GM21526 (cell line): Measurements from ENCODE around the gene MEGF9.

ENCODE experiments used
- ATAC-seq: cut with Tn5 transposase; IDR thresholded peaks from one replicate; pipeline ENCODE4 v1.9.1; 2021; ENCODE audit warnings: moderate library complexity; ENCODE audit not compliant: unreplicated experiment, low FRiP score

Gene MEGF9

DNA sequence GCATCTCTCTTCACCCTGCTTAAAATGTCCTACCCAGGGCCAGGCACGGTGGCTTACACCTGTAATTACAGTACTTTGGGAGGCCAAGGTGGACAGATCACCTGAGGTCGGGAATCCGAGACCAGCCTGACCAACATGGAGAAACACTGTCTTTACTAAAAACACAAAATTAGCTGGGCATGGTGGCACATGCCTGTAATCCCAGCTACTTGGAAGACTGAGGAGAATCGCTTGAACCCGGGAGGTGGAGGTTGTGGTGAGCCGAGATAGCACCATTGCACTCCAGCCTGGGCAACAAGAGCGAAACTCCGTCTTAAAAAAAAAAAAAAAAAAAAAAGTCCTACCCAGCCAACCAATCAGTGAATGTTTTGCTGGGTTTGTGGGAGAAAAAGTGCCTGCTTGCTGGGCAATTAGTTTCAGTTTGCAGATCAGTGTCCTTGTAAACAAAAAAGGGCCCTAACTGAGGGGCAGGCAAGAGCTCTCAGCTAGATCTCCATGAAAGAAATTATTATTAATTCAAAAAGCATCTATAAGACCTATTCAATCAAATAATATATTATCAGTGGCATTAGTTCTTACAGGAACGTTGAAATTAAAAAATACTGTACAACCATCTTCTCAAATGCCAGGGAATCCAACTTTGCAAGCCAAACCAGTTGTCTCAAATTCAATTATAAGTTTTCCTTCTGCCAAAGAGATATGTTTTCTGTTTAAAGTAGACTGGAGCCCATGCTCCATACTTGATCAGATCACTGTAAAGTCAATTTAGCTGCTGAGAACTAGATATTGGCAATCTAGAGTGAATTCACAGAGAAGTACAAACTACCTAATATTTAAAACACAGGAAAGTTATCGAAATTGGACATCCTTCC is 3.9 kb downstream of the MEGF9 start:
- no peak for ATAC-seq

GRCh38 chr9:120708526-120709224 is 5.6 kb downstream of the MEGF9 start:
- ATAC-seq: no peak

DNA sequence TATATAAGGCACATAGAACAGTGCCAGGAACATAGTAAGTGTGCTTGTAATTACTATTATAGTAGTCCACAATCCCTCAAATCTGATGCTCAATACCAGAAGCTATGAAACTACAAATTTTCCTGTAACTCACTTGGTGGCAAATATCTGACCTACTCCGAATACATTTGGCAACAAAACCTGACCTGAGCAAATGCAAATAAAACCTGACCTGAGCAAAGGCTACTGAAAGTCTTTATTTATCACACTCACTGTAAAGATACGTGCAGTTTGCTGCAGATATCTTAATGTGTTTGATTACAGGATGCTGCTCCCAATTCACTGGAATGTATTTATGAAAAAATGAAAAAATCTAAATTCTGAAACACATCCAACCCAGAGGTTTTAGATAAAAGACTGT is 7.1 kb downstream of the MEGF9 start:
- no peak for ATAC-seq

GRCh38 chr9:120705174-120705573 is 9.1 kb downstream of the MEGF9 start:
- no peak for ATAC-seq

DNA sequence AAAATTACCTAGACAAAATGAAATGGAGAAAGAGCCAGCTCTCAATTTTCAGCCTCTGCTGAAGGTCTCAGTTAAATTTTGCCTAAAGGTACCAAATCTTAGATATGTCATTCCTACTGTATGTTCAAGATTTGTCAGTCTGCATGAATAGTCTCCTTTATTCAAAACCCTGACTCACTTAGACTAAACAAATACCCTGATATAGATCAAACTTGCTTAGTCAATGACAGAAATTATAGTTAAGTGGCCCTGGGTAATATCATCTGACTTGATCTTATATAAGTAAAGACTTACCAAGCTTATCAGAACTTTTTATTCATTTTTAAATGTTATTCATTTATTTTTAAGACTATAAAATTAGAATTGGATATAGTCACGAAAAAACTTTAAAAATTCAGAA is 12.2 kb downstream of the MEGF9 start:
- no peak for ATAC-seq

- ATAC-seq: no peak
These were observed 13.0 kb downstream of the MEGF9 start for GRCh38 chr9:120701248-120701647.

- ATAC-seq: no peak
These were observed 15.5 kb downstream of the MEGF9 start for GRCh38 chr9:120698766-120699165.

DNA sequence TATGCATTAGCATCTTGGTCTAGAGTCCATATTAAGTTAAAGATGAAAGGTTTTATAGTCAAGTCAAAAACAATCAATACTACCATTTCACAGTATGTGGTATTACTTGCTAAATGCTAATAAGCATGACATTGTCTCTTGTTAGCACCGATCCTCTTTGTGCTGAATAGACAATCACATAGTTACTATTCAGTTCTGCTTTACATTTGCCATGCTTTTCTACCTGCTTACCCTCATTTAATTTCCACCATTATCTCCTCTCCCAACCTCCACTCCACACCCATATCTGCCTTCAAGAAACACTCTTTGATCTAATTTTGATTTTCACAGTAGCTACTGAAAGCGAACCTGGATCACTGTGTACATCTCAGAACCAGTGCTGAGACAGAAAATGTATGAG is 16.8 kb downstream of the MEGF9 start:
- no peak for ATAC-seq

DNA sequence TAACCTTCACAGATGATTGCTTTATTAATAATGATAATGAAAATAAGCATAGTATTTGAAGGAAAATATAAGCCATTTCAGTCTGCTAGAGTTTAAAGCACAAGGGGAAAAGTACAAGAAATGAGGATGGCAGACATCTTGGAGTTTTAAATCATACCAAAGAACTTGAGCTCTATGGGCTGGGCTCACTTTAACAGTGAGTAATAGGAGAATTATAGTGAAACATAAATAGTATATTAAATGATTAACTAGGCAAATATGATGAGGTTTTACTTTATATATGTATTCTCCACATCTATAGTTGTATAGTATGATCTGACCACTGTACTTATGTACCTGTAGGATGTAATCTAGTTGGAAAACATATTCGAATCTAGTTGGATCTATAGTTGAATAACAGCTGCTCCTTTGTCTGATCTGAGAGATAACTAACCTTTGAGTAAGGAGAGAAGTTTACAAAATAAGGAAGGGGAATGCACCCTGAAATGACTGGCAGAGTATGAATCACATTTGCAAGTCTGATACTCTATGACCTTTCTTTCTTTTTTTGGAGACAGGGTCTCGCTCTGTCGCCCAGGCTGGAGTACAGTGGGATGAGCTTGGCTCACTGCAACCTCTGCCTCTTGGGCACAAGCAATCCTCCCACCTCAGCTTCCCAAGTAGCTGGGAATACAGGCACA is 17.6 kb downstream of the MEGF9 start:
- no peak for ATAC-seq

DNA sequence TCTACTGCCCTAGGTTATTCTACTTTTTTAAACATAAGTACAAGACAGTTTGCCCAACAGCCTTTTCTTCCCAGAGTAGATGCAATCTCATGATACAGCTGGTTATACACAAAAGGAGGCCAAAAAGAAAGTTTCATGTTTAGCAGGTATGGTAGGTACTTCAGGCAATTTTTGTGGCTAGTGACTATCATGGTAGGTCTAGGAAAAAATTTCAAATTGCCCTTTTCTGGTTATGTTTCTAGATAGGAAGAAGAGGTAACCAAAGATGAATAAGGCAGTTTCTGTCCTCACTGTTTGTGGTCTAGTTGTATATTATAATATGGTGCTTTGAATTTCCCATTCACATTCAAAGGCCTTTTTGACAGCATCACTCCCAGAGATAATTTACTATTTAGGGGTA is 19.7 kb downstream of the MEGF9 start:
- no peak for ATAC-seq

DNA sequence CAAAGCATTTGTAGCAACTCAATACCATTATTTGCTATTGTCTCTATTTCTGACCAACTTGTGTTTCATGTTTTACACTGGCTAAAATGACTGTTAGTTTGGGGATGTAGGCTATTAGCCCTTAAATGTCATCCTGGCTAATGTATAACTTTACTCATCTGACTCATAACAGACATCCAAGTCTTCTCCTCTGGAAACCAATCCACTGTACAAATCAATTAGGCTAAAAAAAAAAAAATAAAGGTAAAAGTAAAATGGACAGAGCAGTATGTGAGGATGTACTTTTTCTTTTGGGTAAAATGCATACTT is 20.6 kb downstream of the MEGF9 start:
- no peak for ATAC-seq

DNA sequence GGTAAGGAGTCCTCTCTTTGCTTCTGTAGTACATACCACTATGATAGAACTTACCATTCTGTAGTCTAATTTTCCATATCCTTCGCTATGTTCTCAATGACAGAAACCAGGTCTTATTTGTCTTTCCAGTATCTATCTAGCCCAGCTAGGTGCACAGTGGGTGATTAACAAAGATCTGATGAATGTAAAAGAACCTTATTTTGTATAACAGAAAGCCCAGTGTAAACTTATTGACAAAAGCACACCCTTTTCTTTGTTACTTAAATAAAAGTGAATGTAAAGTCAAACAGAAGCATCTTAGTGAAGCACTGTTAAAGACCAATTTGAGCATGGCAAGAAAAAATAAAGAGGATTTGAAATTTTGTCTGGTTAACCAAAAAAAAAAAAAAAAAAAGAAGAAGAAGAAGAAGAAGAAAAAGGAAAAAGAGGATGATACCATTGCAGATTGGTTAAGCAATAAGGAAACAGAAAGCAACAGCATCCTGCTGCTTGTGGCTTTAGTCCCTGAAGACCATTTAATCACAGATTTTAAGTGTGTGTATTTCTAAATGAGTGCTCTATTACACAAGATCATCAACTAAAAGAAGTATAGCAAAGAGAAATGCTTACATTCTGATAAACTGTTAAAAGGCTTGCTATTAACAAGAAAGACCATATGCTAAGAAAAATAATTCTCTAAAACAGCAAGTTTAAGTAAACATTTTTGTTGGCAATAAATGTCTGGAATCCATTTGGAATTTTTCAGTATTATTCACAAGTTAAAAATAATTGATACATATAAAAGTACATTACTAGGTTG is 21.2 kb downstream of the MEGF9 start:
- no peak for ATAC-seq

DNA sequence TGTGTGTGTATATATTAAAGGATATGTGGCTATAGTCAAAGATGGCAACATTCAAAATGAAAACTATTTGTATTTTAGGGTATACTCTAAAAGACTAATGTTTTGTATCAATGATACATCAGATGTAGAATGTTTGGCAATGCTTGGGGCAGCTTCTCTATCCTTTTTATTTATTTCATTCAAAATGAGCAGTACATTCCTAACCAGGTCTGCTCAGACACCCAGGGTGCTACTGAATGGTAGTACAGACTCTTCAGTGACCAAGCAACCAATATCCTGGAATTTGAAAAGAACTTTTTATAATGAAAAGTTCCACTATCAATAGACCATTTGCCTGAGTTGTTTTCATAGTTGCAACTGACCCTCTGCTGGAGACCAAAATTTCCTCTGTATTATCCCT is 23.9 kb downstream of the MEGF9 start:
- no peak for ATAC-seq

- no peak for ATAC-seq
These were observed 24.4 kb downstream of the MEGF9 start for GRCh38 chr9:120689860-120690259.

DNA sequence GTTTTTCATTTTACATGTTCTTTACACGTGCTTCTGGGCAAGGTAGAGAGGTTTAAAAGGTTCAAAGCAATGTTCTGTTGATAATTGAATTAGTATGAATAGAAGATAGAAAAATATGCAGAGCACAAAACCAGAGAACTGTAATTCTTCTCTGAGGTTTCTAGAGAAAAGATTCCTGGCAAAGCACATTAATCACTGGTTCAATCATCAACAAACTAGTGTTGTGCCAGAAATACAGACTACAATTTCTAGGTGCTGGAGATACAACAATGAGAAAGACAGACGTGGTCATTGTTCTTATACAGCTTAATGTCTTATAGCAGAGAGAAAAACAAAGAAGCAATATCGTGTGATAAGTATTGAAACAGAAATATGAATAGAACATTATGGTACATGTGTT is 25.5 kb downstream of the MEGF9 start:
- no peak for ATAC-seq

DNA sequence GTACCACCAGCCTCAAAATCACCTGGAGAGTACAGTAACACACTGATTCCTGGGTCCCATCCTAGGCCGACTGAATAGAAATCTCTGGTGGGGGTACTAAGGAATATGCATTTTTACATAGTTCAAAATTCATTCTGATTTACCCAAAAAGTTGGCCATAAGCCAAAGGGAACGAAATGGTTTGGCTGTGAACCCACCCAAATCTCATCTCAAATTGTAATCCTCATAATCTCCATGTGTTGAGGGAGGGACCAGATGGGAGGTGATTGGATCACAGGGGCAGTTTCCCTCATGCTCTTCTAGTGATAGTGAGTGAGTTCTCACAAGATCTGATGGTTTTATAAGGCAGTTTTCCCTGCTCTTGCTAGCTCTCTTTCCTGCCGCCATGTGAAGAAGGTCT is 31.1 kb downstream of the MEGF9 start:
- no peak for ATAC-seq

DNA sequence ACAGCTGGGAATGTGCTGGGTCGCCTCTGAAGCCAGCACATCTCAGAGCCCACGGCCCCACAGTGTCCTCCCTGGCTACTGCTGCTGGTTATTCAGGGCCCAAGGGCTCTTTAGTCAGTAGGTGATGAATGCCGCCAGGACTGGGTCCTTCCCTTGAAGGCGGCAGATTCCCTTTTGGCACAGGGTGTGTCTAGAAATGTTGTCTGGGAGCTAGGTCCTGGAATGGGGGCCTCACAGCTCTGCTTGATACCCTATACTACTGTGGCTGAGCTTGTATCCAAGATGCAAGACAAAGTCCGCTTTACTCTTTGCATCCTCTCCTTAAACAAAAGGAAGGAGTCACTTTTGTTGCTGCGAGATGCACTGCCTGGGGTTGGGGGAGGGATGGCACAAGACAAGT is 33.1 kb downstream of the MEGF9 start:
- no peak for ATAC-seq

DNA sequence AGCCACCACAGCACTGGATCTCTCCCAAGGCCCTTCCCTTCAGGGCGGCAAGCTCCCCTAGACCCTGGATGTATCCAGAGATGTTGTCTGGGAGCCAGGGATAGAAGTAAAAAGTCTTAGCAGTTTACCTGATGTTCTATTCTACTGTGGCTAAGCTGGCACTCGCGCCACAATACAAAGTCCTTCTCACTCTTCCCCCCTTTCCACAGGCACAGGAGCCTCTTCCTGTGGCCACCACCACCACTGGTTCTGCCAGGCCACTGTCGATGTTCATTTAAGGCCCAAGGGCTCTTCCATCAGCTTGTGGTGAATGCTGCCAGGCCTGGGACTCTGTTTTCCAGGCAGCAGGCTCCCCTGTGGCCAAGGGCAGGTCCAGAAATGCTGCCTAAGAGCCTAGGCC is 33.7 kb downstream of the MEGF9 start:
- no peak for ATAC-seq

- no peak for ATAC-seq
These were observed 34.1 kb downstream of the MEGF9 start for GRCh38 chr9:120680161-120680560.

- no peak for ATAC-seq
These were observed 36.3 kb downstream of the MEGF9 start for GRCh38 chr9:120677965-120678364.
